Measurements from ENCODE around the gene KRCC1.
"Not testable (repeated sequence)": the region's sequence is repeated elsewhere in the genome, so short reads cannot be mapped to it uniquely, and the experiment has no call there.

KRCC1 gene

DNA sequence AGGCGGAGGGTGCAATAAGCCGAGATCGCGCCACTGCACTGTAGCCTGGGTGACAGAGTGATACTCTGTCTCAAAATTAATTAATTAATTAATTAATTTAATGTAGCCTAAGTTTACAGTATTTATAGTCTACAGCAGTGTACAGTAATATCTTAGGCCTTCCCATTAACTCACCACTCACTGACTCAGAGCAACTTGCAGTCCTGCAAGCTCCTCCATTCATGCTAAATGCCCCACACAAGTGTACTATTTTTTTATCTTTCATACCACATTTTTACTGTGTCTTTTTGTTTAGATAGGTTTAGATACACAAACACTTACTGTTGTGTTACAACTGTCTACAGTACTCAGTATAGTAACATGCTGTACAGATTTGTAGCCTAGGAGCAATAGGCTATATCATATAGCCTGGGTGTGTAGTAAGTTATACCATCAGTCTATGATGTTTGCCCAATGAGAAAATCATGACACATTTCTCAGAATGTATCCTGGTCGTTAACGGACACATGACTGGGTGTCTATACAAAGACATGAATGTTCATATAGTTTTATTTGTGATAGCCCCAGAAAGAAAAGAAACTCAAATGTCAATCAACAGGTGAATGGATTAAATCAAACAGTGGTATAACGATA is 23.4 kb downstream of the KRCC1 start:
- DNase-seq (no peak), ATAC-seq (no peak)
- peaks cover 25% of the 10 kb centered on the region for H3K4me1 Mint-ChIP-seq
- no peak overlapping the region for H3K27ac Mint-ChIP-seq
- no peak overlapping the region for H3K4me3 Mint-ChIP-seq
- no peaks in the 10 kb centered on the region for H3K27me3 Mint-ChIP-seq
- H3K9me3 Mint-ChIP-seq, result peaks cover 0 to 4% of the 10 kb centered on the region in 2 donors

DNA sequence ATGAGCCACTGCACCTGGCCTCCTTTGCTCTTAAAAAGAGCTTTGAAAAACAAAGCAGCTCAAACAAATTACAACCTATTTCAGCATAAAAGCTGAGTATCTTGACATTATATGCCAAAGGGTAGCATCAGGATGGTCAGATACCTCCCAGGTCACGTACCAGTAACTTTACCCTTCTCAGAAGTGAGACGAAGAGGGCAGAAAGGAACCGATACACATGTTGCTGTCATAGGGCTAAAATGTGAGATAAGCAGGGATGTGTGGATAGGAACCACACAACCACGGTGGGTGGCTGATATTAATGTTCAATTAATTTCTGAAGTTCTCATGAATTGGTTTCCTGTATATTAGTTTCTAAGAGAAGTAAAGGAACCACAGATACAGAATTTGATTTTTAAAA is 26.7 kb downstream of the KRCC1 start:
- ATAC-seq, result no peak
- no peak for DNase-seq
- Mint-ChIP-seq H3K27me3 (no peaks in the 10 kb centered on the region), H3K4me1 (peaks cover 20% of the 10 kb centered on the region), H3K9me3 (no peaks in the 10 kb centered on the region), H3K27ac (no peak overlapping the region), H3K4me3 (no peak overlapping the region)

DNA sequence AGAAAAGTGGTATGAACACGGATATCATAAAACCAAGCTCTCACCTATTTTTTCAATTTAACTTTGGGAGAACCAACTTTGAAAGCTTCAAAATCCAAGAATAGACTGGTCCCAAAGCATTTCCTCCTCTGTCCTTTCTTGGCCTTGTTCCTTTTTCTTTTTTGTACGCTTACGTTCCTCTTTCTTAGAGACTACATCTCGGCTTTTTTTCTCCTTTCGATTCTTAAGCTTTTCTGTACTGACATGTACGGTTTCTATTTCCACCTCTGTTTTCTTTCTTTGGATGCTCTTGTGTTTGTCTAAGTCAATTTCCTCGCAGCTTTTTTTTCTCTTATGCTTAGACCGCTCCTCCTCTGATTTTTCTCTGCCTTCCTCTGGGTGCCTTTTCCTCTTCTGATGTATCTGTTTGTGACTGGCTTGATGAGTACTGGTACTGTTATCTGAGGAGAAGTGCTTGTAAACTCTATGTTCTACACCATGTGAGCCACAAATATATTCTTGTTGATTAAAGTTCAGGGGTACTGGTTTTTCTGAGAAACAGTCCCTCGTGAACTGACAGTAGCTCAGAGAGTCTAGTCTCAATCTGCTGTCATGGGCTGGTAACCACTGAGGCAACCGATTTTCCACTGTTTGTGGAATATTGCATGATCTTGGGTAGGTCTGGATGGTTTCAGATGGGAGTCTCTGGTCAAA is 27.7 kb downstream of the KRCC1 start:
- ATAC-seq (peak; percentile 66), DNase-seq (no peak)
- Mint-ChIP-seq H3K4me1 (peaks cover 20% of the 10 kb centered on the region), H3K27me3 (no peaks in the 10 kb centered on the region), H3K9me3 (no peaks in the 10 kb centered on the region), H3K4me3 (peak overlapping the region; percentile 46 to 61), H3K27ac (peak overlapping the region; percentile 15 to 46)

DNA sequence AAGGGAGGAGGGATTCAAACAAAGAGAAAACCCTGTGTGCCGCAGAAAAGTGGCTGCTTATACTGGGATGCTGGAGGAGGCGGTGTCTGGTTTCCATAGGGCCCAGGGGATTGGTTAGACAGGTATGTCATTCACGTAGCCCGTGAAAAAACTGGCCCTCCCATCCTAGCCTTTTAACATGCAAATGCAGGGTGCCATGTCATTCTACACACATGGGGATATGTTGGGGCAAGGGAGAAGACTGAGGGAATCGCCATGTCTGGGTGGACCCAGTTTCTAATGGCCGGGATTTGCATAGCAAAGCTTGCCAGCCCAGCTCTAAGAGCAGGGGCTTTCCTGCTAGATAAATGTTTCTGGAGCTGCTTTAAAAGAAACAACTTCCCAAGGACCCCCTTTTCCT is 31.1 kb downstream of the KRCC1 start:
- Mint-ChIP-seq H3K9me3 (no peaks in the 10 kb centered on the region), H3K4me3 (no peak overlapping the region), H3K27ac (no peak overlapping the region), H3K4me1 (peaks cover 20% of the 10 kb centered on the region), H3K27me3 (no peaks in the 10 kb centered on the region)
- DNase-seq (no peak), ATAC-seq (no peak)

DNA sequence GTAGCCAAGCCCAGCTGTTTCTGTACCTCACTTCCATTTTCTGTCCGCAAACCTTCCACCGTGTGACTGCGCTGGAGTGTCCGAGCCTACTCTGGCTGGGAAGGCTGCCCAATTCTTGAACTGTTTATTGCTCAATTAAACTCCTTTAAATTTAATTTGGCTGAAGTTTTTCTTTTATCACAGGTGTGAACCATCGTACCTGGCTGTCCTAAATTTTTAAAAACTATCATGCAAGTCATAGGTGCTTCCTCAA is 33.0 kb downstream of the KRCC1 start:
- DNase-seq, result no peak
- Mint-ChIP-seq H3K9me3 (peaks cover 6 to 10% of the 10 kb centered on the region in 2 donors), H3K27me3 (no peaks in the 10 kb centered on the region), H3K4me1 (peaks cover 6% of the 10 kb centered on the region), H3K4me3 (no peak overlapping the region), H3K27ac (no peak overlapping the region)
- no peak for ATAC-seq

DNA sequence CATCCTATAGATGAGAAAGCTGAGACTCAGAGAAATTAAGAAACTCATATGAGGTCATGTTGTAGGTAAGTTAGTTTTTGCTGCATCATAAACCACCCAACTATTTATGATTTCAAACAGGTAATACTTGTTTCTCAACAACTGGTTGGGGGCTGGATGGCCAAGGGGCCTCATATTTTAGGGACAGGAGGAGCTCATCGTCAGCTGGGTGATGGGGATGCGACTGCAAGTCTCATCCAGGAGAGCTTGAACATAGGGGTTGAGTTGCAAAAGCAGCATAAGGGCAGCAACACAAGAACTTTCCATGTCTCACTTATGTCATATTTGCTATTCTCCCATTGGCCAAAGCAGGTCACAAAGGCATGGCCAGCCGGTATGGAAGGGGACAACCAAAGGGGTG is 35.6 kb downstream of the KRCC1 start:
- no peaks in the 10 kb centered on the region for H3K27me3 Mint-ChIP-seq

DNA sequence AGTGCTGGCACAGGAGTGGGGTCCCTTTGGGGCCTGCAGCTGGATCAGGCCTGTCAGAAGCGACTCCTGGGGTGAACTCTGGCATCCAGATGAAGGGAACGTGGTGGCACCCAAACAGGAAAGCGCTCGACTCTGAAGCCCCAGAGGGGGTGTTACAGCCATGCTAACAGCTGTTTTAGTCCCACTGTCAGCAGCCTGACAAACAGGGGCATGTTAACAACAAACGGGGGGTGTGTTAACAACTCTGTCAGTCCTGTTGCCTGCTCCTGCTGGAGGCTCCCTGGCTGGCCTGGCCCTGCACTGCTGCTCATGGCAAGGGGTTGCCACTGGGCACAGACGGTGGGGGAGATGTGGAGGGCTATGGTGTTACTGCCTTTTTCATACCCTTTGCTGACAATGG is 36.7 kb downstream of the KRCC1 start:
- no peak overlapping the region for H3K4me3 Mint-ChIP-seq
- peaks cover 21% of the 10 kb centered on the region for H3K4me1 Mint-ChIP-seq
- DNase-seq (no peak), ATAC-seq (no peak)
- no peaks in the 10 kb centered on the region for H3K27me3 Mint-ChIP-seq
- H3K27ac Mint-ChIP-seq, result no peak overlapping the region
- peaks cover 6 to 10% of the 10 kb centered on the region in 2 donors for H3K9me3 Mint-ChIP-seq

More for the DNA sequence above, 35.6 kb downstream of the KRCC1 start:
- ATAC-seq (no peak), DNase-seq (no peak)
- no peak overlapping the region for H3K4me3 Mint-ChIP-seq
- H3K9me3 Mint-ChIP-seq, result peaks cover 6 to 10% of the 10 kb centered on the region in 2 donors
- peaks cover 21% of the 10 kb centered on the region for H3K4me1 Mint-ChIP-seq
- H3K27ac Mint-ChIP-seq, result no peak overlapping the region

DNA sequence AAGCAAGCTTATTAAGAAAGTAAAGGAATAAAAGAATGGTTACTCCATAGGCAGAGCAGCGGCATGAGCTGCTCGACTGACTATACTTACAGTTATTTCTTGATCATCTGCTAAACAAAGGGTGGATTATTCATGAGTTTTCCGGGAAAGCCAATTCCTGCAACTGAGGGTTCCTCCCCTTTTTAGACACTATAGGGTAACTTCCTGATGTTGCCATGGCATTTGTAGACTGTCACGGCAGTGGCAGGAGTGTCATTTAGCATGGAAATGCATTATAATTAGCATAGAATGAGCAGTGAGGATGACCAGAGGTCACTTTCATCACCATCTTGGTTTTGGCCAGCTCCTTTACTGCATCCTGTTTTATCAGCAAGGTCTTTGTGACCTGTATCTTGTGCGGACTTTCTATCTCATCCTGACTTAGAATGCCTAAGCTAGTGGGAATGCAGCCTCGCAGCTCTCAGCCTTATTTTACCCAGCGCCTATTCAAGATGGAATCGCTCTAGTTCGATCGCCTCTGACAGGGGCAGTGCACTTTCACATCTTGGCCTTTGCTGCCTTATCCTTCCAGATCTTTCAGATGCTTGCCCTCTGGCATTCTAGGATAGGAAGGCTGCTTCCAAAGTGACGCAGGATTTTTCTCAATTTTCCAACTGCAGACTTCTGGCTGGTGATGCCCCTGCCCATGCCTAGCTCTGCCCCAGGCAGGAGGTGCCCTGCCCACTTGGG is 37.3 kb downstream of the KRCC1 start:
- not testable (repeated sequence) for H3K27ac Mint-ChIP-seq, H3K9me3 Mint-ChIP-seq, DNase-seq, H3K27me3 Mint-ChIP-seq, ATAC-seq
- Mint-ChIP-seq H3K4me1 (peaks cover 21% of the 10 kb centered on the region), H3K4me3 (peak overlapping the region in 1 of 2 donors; percentile 97)

DNA sequence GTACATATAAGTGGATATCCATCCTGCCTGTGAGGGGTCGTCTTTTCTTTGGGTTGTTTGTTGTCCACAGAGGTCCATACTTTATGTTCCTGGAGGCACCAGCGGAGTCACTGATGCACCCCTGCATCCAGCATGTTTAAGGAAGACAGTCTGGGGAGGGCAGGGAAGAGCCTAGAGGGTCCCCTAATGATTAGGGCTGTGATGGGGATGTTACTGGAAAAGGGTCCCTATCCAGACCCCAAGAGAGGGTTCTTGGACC is 37.9 kb downstream of the KRCC1 start:
- H3K27me3 Mint-ChIP-seq, ATAC-seq, H3K9me3 Mint-ChIP-seq, DNase-seq: not testable (repeated sequence)
- H3K4me1 Mint-ChIP-seq, result peaks cover 21% of the 10 kb centered on the region
- H3K27ac Mint-ChIP-seq, result peak overlapping the region in 1 of 2 donors; percentile 100
- peak overlapping the region; percentile 97 to 98 for H3K4me3 Mint-ChIP-seq

DNA sequence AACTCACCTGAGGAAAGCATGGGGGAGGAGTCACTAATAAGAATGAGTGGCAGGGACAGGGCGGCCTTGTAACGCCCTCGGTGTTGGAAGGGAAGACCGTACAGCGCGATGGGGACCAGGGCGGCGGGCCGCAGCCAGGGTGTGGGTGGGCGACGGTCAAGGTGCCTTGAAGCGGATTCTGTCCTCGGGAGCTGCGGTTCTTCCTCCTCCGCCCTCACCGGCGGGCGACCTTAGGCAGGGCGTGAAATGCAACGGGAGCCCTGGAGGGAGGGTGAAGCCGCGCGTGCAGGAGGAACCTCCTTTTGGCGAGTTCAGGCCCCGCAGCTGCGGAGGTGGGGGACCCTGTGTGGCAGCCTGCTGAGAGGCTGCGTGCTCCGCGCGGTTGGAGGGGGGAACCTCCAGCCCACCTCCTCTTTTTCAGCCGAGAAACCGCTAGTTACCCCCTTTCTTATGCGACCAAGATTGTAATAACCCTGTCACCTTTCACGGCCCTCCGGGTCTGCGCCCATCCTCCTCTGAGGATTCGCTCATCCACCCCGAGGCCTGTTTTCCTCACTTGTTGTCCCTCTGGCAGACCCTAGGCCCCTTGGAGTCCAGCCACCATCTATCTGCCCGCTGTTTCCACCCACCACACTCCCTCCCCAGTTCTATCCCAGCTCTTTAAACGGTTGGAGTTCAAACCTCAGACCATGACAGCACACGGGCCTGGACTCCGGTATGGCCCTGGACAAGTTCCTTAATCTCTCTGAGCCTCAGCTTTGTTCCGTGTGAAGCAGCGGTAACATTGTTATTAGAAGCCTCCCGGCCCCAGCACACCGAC is 38.4 kb downstream of the KRCC1 start:
- Mint-ChIP-seq H3K9me3 (peaks cover 6 to 10% of the 10 kb centered on the region in 2 donors), H3K4me3 (peak overlapping the region; percentile 97 to 98), H3K27ac (peak overlapping the region; percentile 100), H3K27me3 (no peaks in the 10 kb centered on the region), H3K4me1 (peaks cover 21% of the 10 kb centered on the region)
- no peak for DNase-seq
- ATAC-seq, result peak; percentile 75

DNA sequence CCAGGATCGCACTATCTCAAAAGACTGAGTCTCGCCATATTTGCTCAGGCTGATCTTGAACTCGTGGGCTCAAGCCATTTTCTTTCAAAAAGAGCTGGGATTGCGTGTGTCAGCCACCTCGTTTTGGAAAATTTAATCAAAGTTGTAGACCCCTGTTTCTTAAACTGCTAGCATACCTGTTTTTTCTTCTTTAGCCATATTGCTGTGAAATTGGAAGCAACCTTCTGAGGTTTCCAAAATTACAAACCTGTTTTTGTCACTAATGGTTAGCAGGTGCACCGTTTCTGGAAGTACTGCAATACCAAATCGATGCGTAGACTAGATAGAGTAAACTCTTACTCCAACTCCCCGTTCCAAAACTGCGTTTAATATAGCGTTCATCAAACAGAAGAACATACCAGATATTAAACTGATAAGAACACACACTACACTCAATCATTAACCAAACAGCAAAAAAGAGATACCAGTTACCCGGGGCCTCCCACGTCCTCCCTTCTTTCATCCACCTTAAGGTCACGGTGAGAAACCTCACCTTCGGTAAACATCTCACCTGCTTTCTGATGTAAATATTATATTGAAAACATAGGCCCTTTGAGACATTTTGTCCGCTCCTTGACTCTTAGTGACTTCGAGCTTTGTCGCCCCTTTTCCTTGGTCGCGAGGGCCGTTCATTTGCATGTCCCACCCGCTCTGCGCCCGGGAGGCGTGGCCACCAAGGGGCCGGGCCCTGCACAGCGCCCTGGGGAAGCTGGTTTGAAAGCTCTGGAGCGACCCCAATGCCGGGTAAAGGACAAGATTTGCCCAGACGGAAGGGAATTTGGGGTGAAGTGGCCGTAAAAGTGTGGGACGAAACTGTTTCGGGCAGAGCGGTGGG is 39.3 kb downstream of the KRCC1 start, which contains the start of gene RNU2-63P:
Gene RNU2-63P (minus strand): TSS at position 462 of the 874 bp plus-strand sequence.
- no peaks in the 10 kb centered on the region for H3K27me3 Mint-ChIP-seq
- H3K9me3 Mint-ChIP-seq, result peaks cover 6 to 10% of the 10 kb centered on the region in 2 donors
- peak within 1 kb of the TSS; percentile 97 to 98 for H3K4me3 Mint-ChIP-seq
- H3K4me1 Mint-ChIP-seq, result peaks cover 21% of the 10 kb centered on the region
- peak; percentile 93 for ATAC-seq
- DNase-seq, result peak; percentile 81 to 88
- peak within 1 kb of the TSS; percentile 100 for H3K27ac Mint-ChIP-seq

DNA sequence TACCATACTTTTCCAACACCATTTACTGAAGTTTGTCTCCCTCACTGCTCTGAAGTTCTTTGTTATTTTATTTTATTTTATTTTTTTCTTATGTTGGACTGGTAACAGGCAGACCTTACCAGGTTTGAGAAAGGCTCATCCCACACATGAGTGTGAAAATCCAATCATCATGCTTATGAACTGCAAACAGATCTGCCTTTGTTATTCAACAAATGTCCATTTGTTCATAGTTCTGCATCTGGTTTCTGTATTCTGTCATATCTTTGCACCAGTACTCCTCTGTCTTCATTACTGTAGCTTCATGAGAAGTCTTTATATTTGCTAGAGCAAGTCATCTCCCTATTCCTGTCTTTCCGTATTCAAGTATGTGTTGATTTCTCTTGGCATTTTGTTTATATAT is 44.6 kb downstream of the KRCC1 start:
- peaks cover under 1% of the 10 kb centered on the region for H3K4me1 Mint-ChIP-seq
- no peaks in the 10 kb centered on the region for H3K27me3 Mint-ChIP-seq
- DNase-seq (no peak), ATAC-seq (no peak)
- no peaks in the 10 kb centered on the region for H3K9me3 Mint-ChIP-seq
- H3K27ac Mint-ChIP-seq, result no peak overlapping the region
- H3K4me3 Mint-ChIP-seq, result no peak overlapping the region

DNA sequence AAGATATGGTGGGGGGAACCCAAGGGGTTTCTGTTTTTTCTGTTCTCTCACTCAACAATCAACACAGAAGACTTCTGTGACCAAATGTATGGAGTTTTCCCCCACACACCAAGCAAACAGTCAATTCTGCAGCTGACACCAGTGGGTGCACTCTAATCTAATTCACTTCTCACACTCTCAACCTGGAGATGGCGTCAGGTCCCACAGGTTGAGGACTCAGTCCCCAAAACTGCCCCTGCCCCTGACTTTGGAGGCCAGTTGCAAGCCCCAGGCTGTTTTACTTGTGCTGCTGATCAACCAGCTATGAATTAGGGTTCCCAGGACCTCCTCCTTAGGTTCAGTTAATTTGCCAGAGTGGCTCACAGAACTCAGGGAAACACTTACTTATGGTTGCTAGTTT is 45.4 kb downstream of the KRCC1 start:
- ATAC-seq (no peak), DNase-seq (no peak)
- H3K4me3 Mint-ChIP-seq, result no peak overlapping the region
- H3K4me1 Mint-ChIP-seq, result no peaks in the 10 kb centered on the region
- H3K9me3 Mint-ChIP-seq, result no peaks in the 10 kb centered on the region
- no peaks in the 10 kb centered on the region for H3K27me3 Mint-ChIP-seq
- H3K27ac Mint-ChIP-seq, result no peak overlapping the region

DNA sequence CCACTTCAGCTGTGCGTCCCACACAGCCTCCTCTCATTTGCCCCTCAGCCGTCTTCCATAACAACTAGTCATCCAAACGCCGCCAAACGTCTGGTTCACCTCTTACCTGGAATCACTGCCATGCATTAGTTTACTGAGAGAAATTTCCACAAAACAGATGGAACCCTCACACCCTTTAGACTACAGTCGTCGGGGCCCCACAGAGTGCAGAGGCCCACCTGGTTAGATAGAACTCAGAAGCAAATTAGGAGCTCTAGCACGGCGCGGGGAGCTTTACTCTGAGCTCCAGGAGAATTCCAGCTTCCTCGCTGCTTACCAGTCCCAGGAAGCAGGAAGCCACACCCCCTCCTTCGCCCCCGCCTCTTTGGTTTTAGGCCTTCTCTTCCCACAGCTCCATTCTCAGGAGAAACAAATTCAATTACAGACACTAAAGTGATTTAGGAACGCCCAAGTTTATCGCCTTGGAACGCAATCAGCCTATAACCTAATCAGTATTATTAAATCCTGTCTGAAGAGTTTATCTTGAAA is 48.6 kb downstream of the KRCC1 start:
- ATAC-seq (no peak), DNase-seq (no peak)
- peaks cover 10% of the 10 kb centered on the region for H3K27me3 Mint-ChIP-seq
- H3K9me3 Mint-ChIP-seq, result no peaks in the 10 kb centered on the region
- H3K27ac Mint-ChIP-seq, result no peak overlapping the region
- H3K4me1 Mint-ChIP-seq, result peaks cover 7% of the 10 kb centered on the region
- H3K4me3 Mint-ChIP-seq, result no peak overlapping the region

DNA sequence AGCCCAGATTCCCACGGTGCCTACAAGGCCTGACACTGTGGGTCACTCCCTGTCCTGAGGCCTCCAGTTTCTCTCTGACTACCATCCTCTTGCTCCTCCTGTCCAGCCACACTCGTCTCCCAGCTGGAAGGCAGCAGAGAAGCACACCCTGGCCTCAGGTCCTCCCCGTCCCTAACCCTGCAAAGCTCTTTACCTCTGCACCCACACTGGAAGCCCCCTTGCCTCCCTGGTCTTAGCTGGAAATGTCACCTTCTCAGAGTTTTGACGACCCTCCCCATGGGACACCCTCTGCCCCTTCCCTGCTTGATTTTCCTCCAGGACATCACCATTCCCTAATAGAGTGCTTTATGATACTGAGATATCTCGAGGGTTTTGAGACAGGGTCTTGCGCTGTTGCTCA is 49.8 kb downstream of the KRCC1 start:
- Mint-ChIP-seq H3K4me1 (peaks cover 12% of the 10 kb centered on the region), H3K4me3 (no peak overlapping the region), H3K9me3 (no peaks in the 10 kb centered on the region), H3K27ac (no peak overlapping the region), H3K27me3 (peaks cover 10% of the 10 kb centered on the region)
- ATAC-seq (no peak), DNase-seq (no peak)
